Panc1 (cell line): ENCODE results near the gene STMN1.

Experiments used
- CTCF ChIP-seq: fragments of 450-650 bp; IDR thresholded peaks from 2 replicates; pipeline ENCODE4 v1.5.1; 2017; ENCODE audit warnings: mild to moderate bottlenecking
- POLR2AphosphoS5 ChIP-seq: IDR thresholded peaks from 2 replicates; pipeline ENCODE4 v1.6.1; 2012; ENCODE audit warnings: mild to moderate bottlenecking, low read depth, low read length, moderate library complexity
- TCF7L2 ChIP-seq: IDR thresholded peaks from 2 replicates; pipeline ENCODE4 v1.6.1; 2011; ENCODE audit warnings: mild to moderate bottlenecking, low read depth, low read length, inconsistent platforms

DNA sequence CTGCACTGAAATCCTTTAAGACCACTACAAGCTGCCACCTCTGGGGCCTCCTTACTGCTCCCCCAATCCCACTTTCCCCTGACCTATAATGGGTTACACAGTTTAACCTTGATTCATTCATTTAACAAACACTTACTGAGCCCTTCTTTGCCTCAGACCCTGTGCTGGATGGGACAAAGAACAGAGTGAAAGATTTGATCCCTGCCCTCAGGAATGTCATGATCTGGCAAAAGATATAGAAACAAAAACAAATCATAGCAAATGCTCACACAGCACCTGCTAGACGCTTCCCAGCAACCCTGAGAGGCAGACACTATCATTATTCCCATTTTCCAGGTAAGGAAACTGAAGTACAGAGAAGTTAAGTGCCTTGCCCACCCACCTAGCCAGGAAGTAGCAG is 39.9 kb downstream of the STMN1 start:
- TF ChIP-seq CTCF (no peak), TCF7L2 (no peak), POLR2AphosphoS5 (no peak)
